ENCODE data around the gene KRT78.

GRCh38 chr12:52823761-52824450 is 24.9 kb downstream of the KRT78 start:
- no peak for TF ChIP-seq CTCF (IDR thresholded peaks at IDR 0.05; ENCODE audit: low read depth, low read length)
- TF ChIP-seq EZH2phosphoT487 (IDR thresholded peaks at IDR 0.05; ENCODE audit: low read depth) = no peak
